GM10266 (cell line): ENCODE results near the gene PAM.

Source experiments
- DNase-seq: peaks from one replicate; pipeline ENCODE4 v3.0.0; 2012; ENCODE audit errors: extremely low spot score
- TF ChIP-seq, protein P1 (sequence below): IDR thresholded peaks from 2 replicates; pipeline ENCODE4 v1.5.1; 2012; ENCODE audit warnings: mild to moderate bottlenecking, low read depth; ENCODE audit not compliant: control insufficient read depth, insufficient read depth; ENCODE audit errors: missing control alignments

Gene PAM

DNA sequence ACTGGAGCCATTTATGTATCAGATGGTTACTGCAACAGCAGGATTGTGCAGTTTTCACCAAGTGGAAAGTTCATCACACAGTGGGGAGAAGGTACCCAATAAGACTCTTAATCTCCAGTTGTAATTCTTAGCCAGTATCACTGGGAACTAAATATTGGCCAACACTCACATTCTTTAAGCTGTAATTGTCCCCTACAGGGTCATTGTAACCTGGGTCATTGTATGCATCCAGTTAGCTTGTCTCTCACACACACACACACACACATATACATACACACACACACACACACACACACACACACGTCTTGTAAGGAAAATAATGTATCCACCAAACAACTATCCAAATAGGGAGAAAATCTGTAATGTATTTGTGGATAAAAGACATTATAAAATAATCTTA lies 251.8 kb downstream of the PAM start:
- TF ChIP-seq, protein P1, sequence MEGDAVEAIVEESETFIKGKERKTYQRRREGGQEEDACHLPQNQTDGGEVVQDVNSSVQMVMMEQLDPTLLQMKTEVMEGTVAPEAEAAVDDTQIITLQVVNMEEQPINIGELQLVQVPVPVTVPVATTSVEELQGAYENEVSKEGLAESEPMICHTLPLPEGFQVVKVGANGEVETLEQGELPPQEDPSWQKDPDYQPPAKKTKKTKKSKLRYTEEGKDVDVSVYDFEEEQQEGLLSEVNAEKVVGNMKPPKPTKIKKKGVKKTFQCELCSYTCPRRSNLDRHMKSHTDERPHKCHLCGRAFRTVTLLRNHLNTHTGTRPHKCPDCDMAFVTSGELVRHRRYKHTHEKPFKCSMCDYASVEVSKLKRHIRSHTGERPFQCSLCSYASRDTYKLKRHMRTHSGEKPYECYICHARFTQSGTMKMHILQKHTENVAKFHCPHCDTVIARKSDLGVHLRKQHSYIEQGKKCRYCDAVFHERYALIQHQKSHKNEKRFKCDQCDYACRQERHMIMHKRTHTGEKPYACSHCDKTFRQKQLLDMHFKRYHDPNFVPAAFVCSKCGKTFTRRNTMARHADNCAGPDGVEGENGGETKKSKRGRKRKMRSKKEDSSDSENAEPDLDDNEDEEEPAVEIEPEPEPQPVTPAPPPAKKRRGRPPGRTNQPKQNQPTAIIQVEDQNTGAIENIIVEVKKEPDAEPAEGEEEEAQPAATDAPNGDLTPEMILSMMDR, result no peak
- DNase-seq, result no peak

DNA sequence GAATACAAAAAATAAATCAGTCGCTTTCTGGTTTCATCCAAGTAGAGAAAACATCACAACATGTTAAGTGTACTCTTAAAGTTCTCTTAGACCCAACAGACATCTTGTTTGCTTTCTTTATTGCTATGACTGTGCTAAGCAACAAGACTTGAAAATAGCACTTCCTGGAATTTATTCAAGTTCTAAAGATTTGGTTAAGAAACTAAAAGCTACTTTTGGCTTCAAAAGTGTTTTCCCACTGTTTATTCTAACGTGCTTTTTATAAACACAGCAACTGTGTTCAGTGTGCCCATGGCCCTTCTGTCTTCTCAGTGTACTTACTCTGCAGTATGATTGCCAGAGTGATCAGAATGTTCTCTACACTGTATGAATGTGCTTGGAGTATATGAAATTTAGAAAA lies 255.1 kb downstream of the PAM start:
- no peak for DNase-seq
- TF ChIP-seq, protein P1, result no peak

DNA sequence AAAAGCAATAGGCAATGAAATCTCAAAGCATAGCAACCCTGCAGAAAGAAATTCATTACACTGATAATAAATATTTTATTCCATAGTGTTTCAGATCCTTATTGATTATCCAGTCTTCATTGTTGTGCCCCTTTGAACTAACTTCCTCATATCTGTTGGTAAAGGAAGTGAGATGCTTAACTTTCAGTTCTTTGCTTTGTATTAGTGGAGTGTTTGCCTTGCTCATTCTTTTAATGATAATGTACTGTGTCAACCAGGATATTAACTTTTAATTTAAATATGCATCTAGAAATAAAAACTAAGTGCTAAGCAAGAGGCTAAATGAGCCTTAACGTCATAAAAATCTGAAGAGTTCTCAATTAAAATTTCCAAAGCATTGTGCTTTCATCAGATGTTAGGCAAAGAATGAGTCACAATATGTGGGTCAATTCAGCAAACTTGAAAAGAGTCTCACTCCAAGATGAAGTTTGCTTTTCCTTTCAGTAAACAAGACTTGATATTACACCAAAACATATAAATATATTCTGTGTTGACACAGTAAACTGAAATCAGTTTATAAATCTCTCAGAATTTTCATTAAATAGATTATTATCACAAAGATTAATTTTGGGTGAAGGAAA lies 258.9 kb downstream of the PAM start:
- no peak for DNase-seq

DNA sequence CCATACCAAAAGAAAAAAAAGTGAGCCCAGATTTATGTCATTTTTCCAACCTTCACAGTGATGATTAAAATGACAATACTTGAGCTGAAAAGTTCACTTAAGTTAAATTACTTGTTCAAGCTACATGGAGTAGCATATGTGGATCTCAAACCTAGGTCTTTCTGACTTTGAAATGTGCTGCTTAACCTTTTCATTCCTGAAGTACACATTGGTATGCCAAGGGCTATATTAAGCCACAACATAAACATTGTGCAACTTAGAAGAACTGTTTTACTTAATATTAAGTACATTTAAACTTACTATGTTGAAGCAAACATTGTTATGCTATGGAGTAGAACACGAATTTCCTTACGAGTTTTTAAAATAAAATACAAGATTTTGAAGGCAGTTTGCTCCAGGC lies 259.9 kb downstream of the PAM start:
- no peak for DNase-seq
- TF ChIP-seq, protein P1, result no peak

More for the DNA sequence above, 258.9 kb downstream of the PAM start:
- TF ChIP-seq, protein P1, result no peak

DNA sequence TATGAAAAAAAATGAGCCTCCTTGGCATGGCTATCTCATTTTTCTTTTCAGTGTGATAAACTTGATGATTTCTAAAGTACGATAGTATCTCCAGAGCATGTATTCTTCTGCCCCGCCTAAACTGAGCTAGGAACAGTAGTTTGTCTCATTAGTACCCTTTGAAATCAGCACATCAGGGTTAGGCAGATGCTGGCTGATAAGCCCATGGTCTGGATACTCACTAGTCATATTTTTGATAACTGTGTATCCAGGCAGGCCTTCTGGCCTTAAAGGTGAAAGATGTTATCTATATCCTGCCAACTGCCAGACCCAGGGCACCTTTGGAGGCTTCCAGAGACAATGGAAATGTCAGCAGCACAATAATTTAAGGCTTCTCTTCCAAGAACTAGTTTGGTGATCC lies 261.1 kb downstream of the PAM start:
- DNase-seq, result no peak

DNA sequence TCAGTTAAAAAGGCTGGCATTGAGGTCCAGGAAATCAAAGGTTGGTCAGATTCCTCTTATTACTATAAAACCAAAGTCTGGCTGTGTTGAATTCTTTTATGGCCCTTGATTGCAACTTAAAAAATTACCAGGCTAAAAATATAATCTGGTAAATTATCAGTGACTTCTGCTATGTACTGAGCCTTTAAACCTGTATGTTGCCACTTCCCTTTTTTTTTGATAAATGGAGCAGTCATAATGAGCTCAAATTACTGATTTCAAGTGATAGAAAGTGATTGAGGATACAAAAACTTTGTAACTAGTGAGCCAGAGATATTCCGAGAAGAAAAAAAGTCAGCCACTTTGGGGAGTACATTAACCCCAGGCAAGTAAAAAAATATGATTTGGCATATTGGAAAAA lies 264.7 kb downstream of the PAM start:
- TF ChIP-seq, protein P1, result no peak
- DNase-seq, result no peak

More for the DNA sequence above, 261.1 kb downstream of the PAM start:
- TF ChIP-seq, protein P1, result no peak

DNA sequence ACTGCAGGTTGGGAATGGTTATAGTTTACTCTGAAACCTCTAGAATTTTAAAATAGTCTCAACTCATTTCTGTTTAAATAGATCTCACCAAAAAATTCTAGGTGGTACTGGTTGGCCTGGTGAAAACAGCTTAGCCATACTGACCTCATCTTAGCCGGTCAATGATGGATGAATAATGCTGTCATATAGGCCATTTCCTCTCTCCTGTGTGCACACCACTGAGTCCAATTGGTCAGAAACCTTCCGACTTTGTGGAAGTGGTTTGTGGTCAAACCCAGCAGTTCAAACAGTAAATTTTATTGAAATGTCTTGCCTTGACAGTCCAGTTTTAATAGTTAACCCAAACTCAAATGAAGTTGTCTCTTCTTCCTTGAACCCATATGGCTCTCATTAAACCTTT lies 266.2 kb downstream of the PAM start:
- TF ChIP-seq, protein P1, result no peak
- no peak for DNase-seq
